ENCODE data around the gene CLPSL1.

Gene CLPSL1

GRCh38 chr6:35797837-35798526 lies 17.2 kb downstream of the CLPSL1 start:
- DNase-seq = no peak

- DNase-seq = no peak
Observed at GRCh38 chr6:35798706-35799105, 17.9 kb downstream of the CLPSL1 start.

GRCh38 chr6:35801148-35801547 lies 20.3 kb downstream of the CLPSL1 start:
- DNase-seq = no peak

GRCh38 chr6:35804996-35805736 lies 24.3 kb downstream of the CLPSL1 start, which contains the start of gene LHFPL5:
Gene LHFPL5 (plus strand): TSS chr6:35805352. CDS start chr6:35805671, 319 bp downstream.
- DNase-seq = peak; percentile 19

- DNase-seq = no peak
Observed at GRCh38 chr6:35808688-35809087, 27.9 kb downstream of the CLPSL1 start.

GRCh38 chr6:35809809-35810208 lies 29.0 kb downstream of the CLPSL1 start:
- no peak for DNase-seq

- peak; percentile 32 for DNase-seq
Observed at GRCh38 chr6:35810971-35811698, 30.3 kb downstream of the CLPSL1 start.

- DNase-seq = no peak
Observed at GRCh38 chr6:35811699-35811995, 30.8 kb downstream of the CLPSL1 start.

GRCh38 chr6:35817515-35817914 lies 36.7 kb downstream of the CLPSL1 start:
- DNase-seq = no peak

GRCh38 chr6:35823601-35824000 lies 42.8 kb downstream of the CLPSL1 start:
- DNase-seq = no peak

GRCh38 chr6:35824552-35825192 lies 43.9 kb downstream of the CLPSL1 start:
- DNase-seq = no peak

GRCh38 chr6:35829306-35829705 lies 48.5 kb downstream of the CLPSL1 start:
- DNase-seq = no peak

GRCh38 chr6:35831257-35832007 lies 50.6 kb downstream of the CLPSL1 start:
- DNase-seq = no peak

- no peak for DNase-seq
Observed at GRCh38 chr6:35833536-35833935, 52.7 kb downstream of the CLPSL1 start.

Data from fibroblast of upper back skin (primary cell).